CMK (cell line): ENCODE measurements around the gene FGF1.

Source experiments
- DNase-seq: peaks from one replicate; pipeline ENCODE4 v3.0.0-alpha.2; 2010; ENCODE audit warnings: low read depth

FGF1 gene

GRCh38 chr5:142685418-142686209, at the start of gene FGF1:
Gene FGF1 (minus strand): TSS chr5:142686090. CDS start chr5:142614127, 71,963 bp downstream.
- no peak for DNase-seq

GRCh38 chr5:142727735-142728047, 41.8 kb upstream of the FGF1 start:
- DNase-seq, result no peak

GRCh38 chr5:142726188-142726731, 40.4 kb upstream of the FGF1 start:
- DNase-seq, result no peak

GRCh38 chr5:142725231-142726187, 39.6 kb upstream of the FGF1 start:
- DNase-seq, result no peak

GRCh38 chr5:142724821-142725220, 38.9 kb upstream of the FGF1 start:
- no peak for DNase-seq

GRCh38 chr5:142722896-142723295, 37.0 kb upstream of the FGF1 start:
- no peak for DNase-seq

GRCh38 chr5:142722146-142722545, 36.3 kb upstream of the FGF1 start:
- DNase-seq, result no peak

GRCh38 chr5:142720641-142721271, 34.9 kb upstream of the FGF1 start:
- DNase-seq, result no peak

GRCh38 chr5:142719836-142720370, 34.0 kb upstream of the FGF1 start:
- no peak for DNase-seq

GRCh38 chr5:142717582-142718215, 31.8 kb upstream of the FGF1 start:
- no peak for DNase-seq

GRCh38 chr5:142716963-142717362, 31.1 kb upstream of the FGF1 start:
- no peak for DNase-seq

- DNase-seq, result no peak
These were observed 29.4 kb upstream of the FGF1 start for GRCh38 chr5:142715291-142715690.

- DNase-seq, result peak; percentile 48
These were observed 27.3 kb upstream of the FGF1 start for GRCh38 chr5:142713121-142713706.

GRCh38 chr5:142703153-142703552, 17.3 kb upstream of the FGF1 start:
- no peak for DNase-seq

GRCh38 chr5:142701673-142702311, 15.9 kb upstream of the FGF1 start:
- no peak for DNase-seq

GRCh38 chr5:142700566-142700965, 14.7 kb upstream of the FGF1 start:
- no peak for DNase-seq

GRCh38 chr5:142699184-142699720, 13.4 kb upstream of the FGF1 start:
- peak; percentile 47 for DNase-seq

GRCh38 chr5:142698447-142699183, 12.7 kb upstream of the FGF1 start:
- no peak for DNase-seq

GRCh38 chr5:142697356-142698255, 11.7 kb upstream of the FGF1 start:
- no peak for DNase-seq
